IMR-90 (cell line): Measurements from ENCODE around the gene MAGOH.

ENCODE experiments used
- BHLHE40 ChIP-seq: fragments of 150-350 bp; IDR thresholded peaks from 2 replicates; pipeline ENCODE4 v1.6.1; 2016; ENCODE audit warnings: mild to moderate bottlenecking, low read depth, low read length
- CTCF ChIP-seq: conservative IDR thresholded peaks from 2 replicates; pipeline ENCODE4 v1.5.1; 2012; ENCODE audit warnings: mild to moderate bottlenecking, low read depth, low read length, improper control_type of control experiment
- FOS ChIP-seq: fragments of 150-350 bp; IDR thresholded peaks from 2 replicates; pipeline ENCODE4 v1.6.1; 2016; ENCODE audit warnings: low read depth, low read length
- MAZ ChIP-seq: IDR thresholded peaks from 2 replicates; pipeline ENCODE4 v1.6.1; 2012; ENCODE audit warnings: low read depth, mild to moderate bottlenecking, low read length, improper control_type of control experiment, moderate library complexity, borderline replicate concordance
- POLR2A ChIP-seq: IDR thresholded peaks from 2 replicates; pipeline ENCODE4 v1.6.1; 2012; ENCODE audit warnings: mild to moderate bottlenecking, low read depth, low read length
- RAD21 ChIP-seq: IDR thresholded peaks from 2 replicates; pipeline ENCODE4 v1.6.1; 2012; ENCODE audit warnings: low read length, improper control_type of control experiment
- SMC3 ChIP-seq: fragments of 150-350 bp; IDR thresholded peaks from 2 replicates; pipeline ENCODE4 v1.6.1; 2016; ENCODE audit warnings: low read depth, mild to moderate bottlenecking, antibody characterized with exemption, low read length, moderate library complexity
- USF2 ChIP-seq: fragments of 150-350 bp; IDR thresholded peaks from 2 replicates; pipeline ENCODE4 v1.6.1; 2017; ENCODE audit warnings: mild to moderate bottlenecking, antibody characterized with exemption, low read length, low read depth
- TF ChIP-seq, protein P1 (sequence below): fragments of 150-350 bp; IDR thresholded peaks from 2 replicates; pipeline ENCODE4 v1.6.1; 2016; ENCODE audit warnings: low read depth, mild to moderate bottlenecking, low read length, moderate library complexity, borderline replicate concordance

- TF ChIP-seq CTCF (no peak), POLR2A (no peak), RAD21 (no peak), SMC3 (no peak), MAZ (no peak), FOS (no peak), BHLHE40 (no peak), USF2 (no peak)
- TF ChIP-seq, protein P1, sequence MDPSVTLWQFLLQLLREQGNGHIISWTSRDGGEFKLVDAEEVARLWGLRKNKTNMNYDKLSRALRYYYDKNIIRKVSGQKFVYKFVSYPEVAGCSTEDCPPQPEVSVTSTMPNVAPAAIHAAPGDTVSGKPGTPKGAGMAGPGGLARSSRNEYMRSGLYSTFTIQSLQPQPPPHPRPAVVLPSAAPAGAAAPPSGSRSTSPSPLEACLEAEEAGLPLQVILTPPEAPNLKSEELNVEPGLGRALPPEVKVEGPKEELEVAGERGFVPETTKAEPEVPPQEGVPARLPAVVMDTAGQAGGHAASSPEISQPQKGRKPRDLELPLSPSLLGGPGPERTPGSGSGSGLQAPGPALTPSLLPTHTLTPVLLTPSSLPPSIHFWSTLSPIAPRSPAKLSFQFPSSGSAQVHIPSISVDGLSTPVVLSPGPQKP = no peak
These were observed 33.2 kb upstream of the MAGOH start for GRCh38 chr1:53271446-53272090.
